ENCODE measurements around the gene RPRD1B. TPM values are rescaled to one million over a fixed set of nuclear protein-coding genes. Genes with fewer than 3 reads are reported as not detected.

The RPRD1B gene
- total and polyA plus RNA-seq, 2 of the 13 experiments (the other 11 are each of a cell fraction or from before 2014, with no cell fraction given), result 31.1 to 41.5 TPM

- TF ChIP-seq PBX2 (CRISPR knock-in tag; IDR thresholded peaks at IDR 0.05), result no peak
- TF ChIP-seq, protein P1, sequence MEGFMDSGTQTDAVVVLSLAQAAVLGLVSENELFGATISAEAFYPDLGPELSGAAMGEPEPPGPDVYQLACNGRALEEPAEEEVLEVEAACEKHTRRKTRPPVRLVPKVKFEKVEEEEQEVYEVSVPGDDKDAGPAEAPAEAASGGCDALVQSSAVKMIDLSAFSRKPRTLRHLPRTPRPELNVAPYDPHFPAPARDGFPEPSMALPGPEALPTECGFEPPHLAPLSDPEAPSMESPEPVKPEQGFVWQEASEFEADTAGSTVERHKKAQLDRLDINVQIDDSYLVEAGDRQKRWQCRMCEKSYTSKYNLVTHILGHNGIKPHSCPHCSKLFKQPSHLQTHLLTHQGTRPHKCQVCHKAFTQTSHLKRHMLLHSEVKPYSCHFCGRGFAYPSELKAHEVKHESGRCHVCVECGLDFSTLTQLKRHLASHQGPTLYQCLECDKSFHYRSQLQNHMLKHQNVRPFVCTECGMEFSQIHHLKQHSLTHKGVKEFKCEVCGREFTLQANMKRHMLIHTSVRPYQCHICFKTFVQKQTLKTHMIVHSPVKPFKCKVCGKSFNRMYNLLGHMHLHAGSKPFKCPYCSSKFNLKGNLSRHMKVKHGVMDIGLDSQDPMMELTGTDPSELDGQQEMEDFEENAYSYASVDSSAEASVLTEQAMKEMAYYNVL (CRISPR knock-in tag; IDR thresholded peaks at IDR 0.05; ENCODE audit: borderline replicate concordance), result peak; percentile 97; the same call in 1 of the 2 replicates
- TF ChIP-seq ZNF607 (CRISPR knock-in tag; IDR thresholded peaks at IDR 0.05; ENCODE audit: borderline replicate concordance), result no peak
- peak; percentile 35; the same call in 1 of the 2 replicates for TF ChIP-seq RARA (CRISPR knock-in tag; IDR thresholded peaks at IDR 0.05)
- TF ChIP-seq CBX2 (IDR thresholded peaks at IDR 0.05; ENCODE audit: low read depth, low read length), result no peak
- TF ChIP-seq CBX2 (CRISPR knock-in tag; IDR thresholded peaks at IDR 0.05; ENCODE audit: low read depth), result 0 out of 2 replicates have a peak, but pooled peaks have one; percentile 49
- 0 out of 2 replicates have a peak, but pooled peaks have one; percentile 10 for TF ChIP-seq TGIF2 (CRISPR knock-in tag; IDR thresholded peaks at IDR 0.05)
- TF ChIP-seq BCL6 (CRISPR knock-in tag; IDR thresholded peaks at IDR 0.05), result 0 out of 2 replicates have a peak, but pooled peaks have one; percentile 40
- 0 out of 2 replicates have a peak, but pooled peaks have one; percentile 26 for TF ChIP-seq BCL3 (CRISPR knock-in tag; IDR thresholded peaks at IDR 0.05)
- no peak for TF ChIP-seq PLRG1 (conservative IDR thresholded peaks at IDR 0.05)
- TF ChIP-seq ZNF318 (CRISPR knock-in tag; IDR thresholded peaks at IDR 0.05), result peak; percentile 82; the same call in 1 of the 2 replicates
- peak; percentile 84; the same call in 1 of the 2 replicates for TF ChIP-seq ZBTB37 (CRISPR knock-in tag; IDR thresholded peaks at IDR 0.05)
Observed at GRCh38 chr20:38134427-38135270, 101.1 kb downstream of the RPRD1B start (continued).
